ENCODE measurements around the gene NRCAM. TPM values are rescaled to one million over a fixed set of nuclear protein-coding genes. Genes with fewer than 3 reads are reported as not detected.

NRCAM gene
- total RNA-seq, 4 donors from 2014 or later = 0.77 to 30.3 (median 2.0) TPM; not detected in 1

- intact Hi-C loops (cut with DNase I; ENCODE audit: low total_unique reads) = no loop called here
Observed at GRCh38 chr7:108118959-108119358, 337.3 kb downstream of the NRCAM start.

GRCh38 chr7:108114117-108114841 is 342.0 kb downstream of the NRCAM start:
- no peak for DNase-seq
- no peak for TF ChIP-seq CTCF (IDR thresholded peaks at IDR 0.05)
- TF ChIP-seq POLR2A (IDR thresholded peaks at IDR 0.05) = no peak
- Histone ChIP-seq H3K36me3 (no peaks in the 10 kb centered on the region), H3K4me1 (no peaks in the 10 kb centered on the region), H3K9me3 (no peaks in the 10 kb centered on the region), H3K27me3 (no peaks in the 10 kb centered on the region), H3K27ac (no peak overlapping the region), H3K4me3 (no peak overlapping the region)
- intact Hi-C loops (cut with DNase I; ENCODE audit: low total_unique reads) = no loop called here

More at GRCh38 chr7:108118959-108119358, 337.3 kb downstream of the NRCAM start:
- Histone ChIP-seq H3K9me3 (no peaks in the 10 kb centered on the region), H3K27ac (no peak overlapping the region), H3K4me1 (no peaks in the 10 kb centered on the region), H3K4me3 (no peak overlapping the region), H3K36me3 (no peaks in the 10 kb centered on the region), H3K27me3 (no peaks in the 10 kb centered on the region)
- no peak for DNase-seq
- no peak for TF ChIP-seq CTCF (IDR thresholded peaks at IDR 0.05)
- no peak for TF ChIP-seq POLR2A (IDR thresholded peaks at IDR 0.05)

GRCh38 chr7:108112683-108113082 is 343.6 kb downstream of the NRCAM start:
- Histone ChIP-seq H3K9me3 (no peaks in the 10 kb centered on the region), H3K4me1 (no peaks in the 10 kb centered on the region), H3K36me3 (no peaks in the 10 kb centered on the region), H3K27me3 (no peaks in the 10 kb centered on the region), H3K27ac (no peak overlapping the region), H3K4me3 (no peak overlapping the region)
- DNase-seq = no peak
- TF ChIP-seq CTCF (IDR thresholded peaks at IDR 0.05) = no peak
- TF ChIP-seq POLR2A (IDR thresholded peaks at IDR 0.05) = no peak
- intact Hi-C loops (cut with DNase I; ENCODE audit: low total_unique reads) = no loop called here

GRCh38 chr7:108109221-108109908 is 346.9 kb downstream of the NRCAM start:
- no peak overlapping the region for H3K27ac ChIP-seq
- intact Hi-C loops (cut with DNase I; ENCODE audit: low total_unique reads) = no loop called here
- no peak for DNase-seq
- no peaks in the 10 kb centered on the region for H3K9me3 ChIP-seq
- no peak overlapping the region for H3K4me3 ChIP-seq
- no peaks in the 10 kb centered on the region for H3K27me3 ChIP-seq
- H3K36me3 ChIP-seq = no peaks in the 10 kb centered on the region
- no peaks in the 10 kb centered on the region for H3K4me1 ChIP-seq
- TF ChIP-seq POLR2A (IDR thresholded peaks at IDR 0.05) (no peak), CTCF (IDR thresholded peaks at IDR 0.05) (peak in 1 of 4 experiments; percentile 6)

- intact Hi-C loops (cut with DNase I; ENCODE audit: low total_unique reads) = no loop called here
- no peak for DNase-seq
Observed at GRCh38 chr7:108108131-108108530, 348.1 kb downstream of the NRCAM start.

More at GRCh38 chr7:108108131-108108530, 348.1 kb downstream of the NRCAM start:
- Histone ChIP-seq H3K36me3 (no peaks in the 10 kb centered on the region), H3K4me1 (no peaks in the 10 kb centered on the region), H3K9me3 (no peaks in the 10 kb centered on the region), H3K4me3 (no peak overlapping the region), H3K27ac (no peak overlapping the region), H3K27me3 (no peaks in the 10 kb centered on the region)
- TF ChIP-seq CTCF (IDR thresholded peaks at IDR 0.05) (no peak), POLR2A (IDR thresholded peaks at IDR 0.05) (no peak)
